SJCRH30 (cell line): ENCODE data around the gene EHD2. TPM values are rescaled to one million over a fixed set of nuclear protein-coding genes. Genes with fewer than 3 reads are reported as not detected.
"Not testable (repeated sequence)": the region's sequence is repeated elsewhere in the genome, so short reads cannot be mapped to it uniquely, and the experiment has no call there.

Source experiments
- DNase-seq, 2 experiments: peaks; one replicate each; pipeline ENCODE4 v3.0.0-alpha.2; 2015 to 2020
- H3K27ac ChIP-seq: fragments of 250-450 bp; sonication (Bioruptor Pico); 2 replicates; pipeline ENCODE4 v1.5.1; 2020; ENCODE audit warnings: mild to moderate bottlenecking, moderate library complexity
- H3K27me3 ChIP-seq: fragments of 250-450 bp; sonication (Bioruptor Pico); 2 replicates; pipeline ENCODE4 v1.5.1; 2020; ENCODE audit warnings: mild to moderate bottlenecking, moderate library complexity
- H3K36me3 ChIP-seq: fragments of 250-450 bp; sonication (Bioruptor Pico); 2 replicates; pipeline ENCODE4 v1.5.1; 2020; ENCODE audit warnings: mild to moderate bottlenecking, moderate library complexity
- H3K4me1 ChIP-seq: fragments of 250-450 bp; sonication (Bioruptor Pico); 2 replicates; pipeline ENCODE4 v1.5.1; 2020; ENCODE audit warnings: mild to moderate bottlenecking, moderate library complexity
- H3K4me3 ChIP-seq: fragments of 250-450 bp; sonication (Bioruptor Pico); 2 replicates; pipeline ENCODE4 v1.5.1; 2020; ENCODE audit warnings: mild to moderate bottlenecking, moderate library complexity
- H3K9me3 ChIP-seq: fragments of 250-450 bp; sonication (Bioruptor Pico); replicated peaks from 2 replicates; pipeline ENCODE4 v1.5.1; 2020; ENCODE audit warnings: mild to moderate bottlenecking, moderate library complexity
- total RNA-seq: library from RNA; depleted of rRNA; stranded (reverse); fragments of >200 nt; shearing (Covaris generic); gene quantifications from 2 replicates; pipeline ENCODE4 v1.2.3, GENCODE V29; 2014

Gene EHD2
- total RNA-seq, 1 experiment from 2014 or later: 9.4 TPM

GRCh38 chr19:47697863-47698609 lies 15.2 kb upstream of the EHD2 start:
- no peaks in the 10 kb centered on the region for H3K9me3 ChIP-seq
- no peak overlapping the region for H3K4me3 ChIP-seq
- no peak overlapping the region for H3K27ac ChIP-seq
- DNase-seq: peak; percentile 70 to 82
- peaks cover 13% of the 10 kb centered on the region for H3K36me3 ChIP-seq
- H3K27me3 ChIP-seq: no peaks in the 10 kb centered on the region
- H3K4me1 ChIP-seq: no peaks in the 10 kb centered on the region

- Histone ChIP-seq H3K27ac (no peak overlapping the region), H3K9me3 (no peaks in the 10 kb centered on the region), H3K4me1 (no peaks in the 10 kb centered on the region), H3K4me3 (no peak overlapping the region), H3K27me3 (no peaks in the 10 kb centered on the region), H3K36me3 (peaks cover 13% of the 10 kb centered on the region)
- no peak for DNase-seq
These were observed 14.4 kb upstream of the EHD2 start for GRCh38 chr19:47698631-47699359.

- no peak overlapping the region for H3K27ac ChIP-seq
- DNase-seq: peak; percentile 62 to 71
- H3K4me1 ChIP-seq: no peaks in the 10 kb centered on the region
- H3K36me3 ChIP-seq: peaks cover 13% of the 10 kb centered on the region
- no peaks in the 10 kb centered on the region for H3K27me3 ChIP-seq
- no peaks in the 10 kb centered on the region for H3K9me3 ChIP-seq
- H3K4me3 ChIP-seq: no peak overlapping the region
These were observed 13.8 kb upstream of the EHD2 start for GRCh38 chr19:47699360-47699917.

- Histone ChIP-seq H3K36me3 (peaks cover 13% of the 10 kb centered on the region), H3K4me3 (no peak overlapping the region), H3K4me1 (no peaks in the 10 kb centered on the region), H3K27ac (no peak overlapping the region), H3K9me3 (no peaks in the 10 kb centered on the region), H3K27me3 (no peaks in the 10 kb centered on the region)
- no peak for DNase-seq
These were observed 12.1 kb upstream of the EHD2 start for GRCh38 chr19:47700934-47701716.

- Histone ChIP-seq H3K4me3 (no peak overlapping the region), H3K27ac (no peak overlapping the region), H3K27me3 (no peaks in the 10 kb centered on the region), H3K9me3 (no peaks in the 10 kb centered on the region), H3K36me3 (peaks cover 13% of the 10 kb centered on the region), H3K4me1 (no peaks in the 10 kb centered on the region)
- DNase-seq: no peak
These were observed 11.3 kb upstream of the EHD2 start for GRCh38 chr19:47701717-47702552.

- Histone ChIP-seq H3K36me3 (peaks cover 13% of the 10 kb centered on the region), H3K27me3 (no peaks in the 10 kb centered on the region), H3K4me3 (no peak overlapping the region), H3K4me1 (no peaks in the 10 kb centered on the region), H3K27ac (no peak overlapping the region), H3K9me3 (no peaks in the 10 kb centered on the region)
- DNase-seq: no peak
These were observed 10.6 kb upstream of the EHD2 start for GRCh38 chr19:47702671-47703070.

GRCh38 chr19:47703301-47703700 lies 9.9 kb upstream of the EHD2 start:
- no peak for DNase-seq
- Histone ChIP-seq H3K27ac (no peak overlapping the region), H3K9me3 (no peaks in the 10 kb centered on the region), H3K27me3 (no peaks in the 10 kb centered on the region), H3K4me3 (no peak overlapping the region), H3K36me3 (peaks cover 13% of the 10 kb centered on the region), H3K4me1 (no peaks in the 10 kb centered on the region)

GRCh38 chr19:47704024-47704423 lies 9.2 kb upstream of the EHD2 start:
- Histone ChIP-seq H3K4me3 (no peak overlapping the region), H3K27me3 (no peaks in the 10 kb centered on the region), H3K4me1 (no peaks in the 10 kb centered on the region), H3K9me3 (no peaks in the 10 kb centered on the region), H3K27ac (no peak overlapping the region), H3K36me3 (peaks cover 12% of the 10 kb centered on the region)
- DNase-seq: no peak

- Histone ChIP-seq H3K4me1 (no peaks in the 10 kb centered on the region), H3K36me3 (peaks cover 7% of the 10 kb centered on the region), H3K4me3 (no peak overlapping the region), H3K9me3 (no peaks in the 10 kb centered on the region), H3K27ac (no peak overlapping the region), H3K27me3 (no peaks in the 10 kb centered on the region; the same call in 1 of the 2 replicates)
- no peak for DNase-seq
These were observed 8.6 kb upstream of the EHD2 start for GRCh38 chr19:47704656-47705055.

- H3K36me3 ChIP-seq: no peaks in the 10 kb centered on the region
- H3K9me3 ChIP-seq: no peaks in the 10 kb centered on the region
- no peaks in the 10 kb centered on the region for H3K4me1 ChIP-seq
- H3K27ac ChIP-seq: no peak overlapping the region
- no peak overlapping the region for H3K4me3 ChIP-seq
- peak; percentile 78 to 89 for DNase-seq
- H3K27me3 ChIP-seq: no peaks in the 10 kb centered on the region; the same call in 1 of the 2 replicates
These were observed 5.9 kb upstream of the EHD2 start for GRCh38 chr19:47707135-47707925.

GRCh38 chr19:47711652-47712242 lies 1.5 kb upstream of the EHD2 start:
- Histone ChIP-seq H3K4me1 (no peaks in the 10 kb centered on the region), H3K27me3 (no peaks in the 10 kb centered on the region; the same call in 1 of the 2 replicates), H3K27ac (no peak overlapping the region), H3K36me3 (no peaks in the 10 kb centered on the region), H3K4me3 (no peak overlapping the region), H3K9me3 (peaks cover 6% of the 10 kb centered on the region; the same call in 1 of the 2 replicates)
- DNase-seq: no peak

GRCh38 chr19:47714339-47714738 lies 1.1 kb downstream of the EHD2 start:
- Histone ChIP-seq H3K27me3 (no peaks in the 10 kb centered on the region; the same call in 1 of the 2 replicates), H3K4me1 (peaks cover 7% of the 10 kb centered on the region; the same call in 1 of the 2 replicates), H3K4me3 (peak overlapping the region; percentile 61), H3K9me3 (peaks cover 6% of the 10 kb centered on the region; the same call in 1 of the 2 replicates), H3K27ac (no peak overlapping the region), H3K36me3 (no peaks in the 10 kb centered on the region)
- no peak for DNase-seq

- H3K9me3 ChIP-seq, H3K36me3 ChIP-seq, H3K27ac ChIP-seq, DNase-seq, H3K27me3 ChIP-seq, H3K4me3 ChIP-seq, H3K4me1 ChIP-seq: not testable (repeated sequence)
These were observed 1.6 kb downstream of the EHD2 start for GRCh38 chr19:47714855-47715254.
